EH (cell line): ENCODE results near the gene CCDC92.

Source experiments
- DNase-seq: peaks from one replicate; pipeline ENCODE4 v3.0.0-alpha.2; 2015; ENCODE audit warnings: low read depth

The CCDC92 gene

DNA sequence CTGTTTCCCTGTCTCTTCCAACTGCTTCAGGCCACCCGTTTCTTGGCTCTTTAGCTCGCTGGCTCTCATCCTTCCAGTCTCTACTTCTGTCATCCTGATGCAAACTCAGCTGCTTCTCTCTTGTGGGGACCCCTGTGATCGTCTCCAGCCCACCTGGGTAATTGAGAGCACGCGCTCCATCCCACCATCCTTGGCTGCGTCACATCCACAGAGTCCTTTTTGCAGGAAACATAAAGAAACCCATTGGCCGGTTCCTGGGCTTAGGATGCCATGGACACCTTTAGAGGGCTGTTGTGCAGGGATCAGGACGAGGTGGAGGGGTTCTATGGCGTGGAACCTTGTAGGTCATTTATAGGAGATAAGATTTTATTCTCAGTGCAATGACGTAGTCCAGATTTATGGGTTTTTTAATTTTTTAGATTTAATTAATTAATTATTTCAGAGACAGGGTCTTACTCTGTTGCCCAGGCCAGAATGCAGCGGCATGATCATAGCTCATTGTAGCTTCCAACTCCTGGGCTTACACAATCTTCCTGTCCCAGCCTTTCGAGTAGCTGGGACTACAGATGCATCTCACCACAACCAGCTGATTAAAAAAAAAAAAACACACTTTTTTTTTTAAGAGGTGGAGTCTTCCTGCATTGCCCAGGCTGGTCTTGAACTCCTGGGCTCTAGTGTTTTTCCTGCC is 82.6 kb downstream of the CCDC92 start:
- no peak for DNase-seq

GRCh38 chr12:123888989-123889388 is 83.6 kb downstream of the CCDC92 start:
- DNase-seq, result no peak

GRCh38 chr12:123886931-123887582 is 85.6 kb downstream of the CCDC92 start:
- no peak for DNase-seq

- no peak for DNase-seq
These were observed 86.4 kb downstream of the CCDC92 start for GRCh38 chr12:123886258-123886657.
